Measurements from ENCODE around the gene MYO1D. TPM values are rescaled to one million over a fixed set of nuclear protein-coding genes. Genes with fewer than 3 reads are reported as not detected.

The MYO1D gene
- total RNA-seq, 1 donor from 2014 or later: 12.9 TPM

DNA sequence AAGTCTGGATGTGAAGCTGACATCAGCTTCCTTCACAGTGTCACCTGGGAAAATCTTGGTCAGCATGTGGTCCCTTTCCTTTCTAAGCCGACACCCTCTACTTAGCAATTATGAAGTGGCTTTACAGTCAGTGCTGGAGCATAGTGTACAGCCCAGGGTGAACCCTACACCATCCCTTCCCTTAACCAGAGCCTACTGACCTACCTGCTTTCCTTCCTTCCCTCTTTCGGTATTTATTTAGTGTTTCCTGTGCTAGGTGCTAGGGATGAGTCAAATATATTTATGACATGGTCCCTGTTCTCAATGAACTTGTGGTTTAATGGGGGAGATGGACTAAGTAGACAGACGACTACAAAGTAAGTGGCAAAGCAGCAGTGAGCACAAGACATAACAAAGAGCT lies 312.6 kb downstream of the MYO1D start:
- no peak for DNase-seq
- H3K36me3 Mint-ChIP-seq (ENCODE audit: low read depth): no peaks in the 10 kb centered on the region
- no peak overlapping the region for H3K4me3 Mint-ChIP-seq
- intact Hi-C loops (cut with micrococcal nuclease): no loop called here
- peak overlapping the region; percentile 10 for H3K27ac Mint-ChIP-seq
- H3K4me1 Mint-ChIP-seq: peaks cover 14% of the 10 kb centered on the region
- H3K9me3 Mint-ChIP-seq: no peaks in the 10 kb centered on the region
- no peaks in the 10 kb centered on the region for H3K27me3 Mint-ChIP-seq

DNA sequence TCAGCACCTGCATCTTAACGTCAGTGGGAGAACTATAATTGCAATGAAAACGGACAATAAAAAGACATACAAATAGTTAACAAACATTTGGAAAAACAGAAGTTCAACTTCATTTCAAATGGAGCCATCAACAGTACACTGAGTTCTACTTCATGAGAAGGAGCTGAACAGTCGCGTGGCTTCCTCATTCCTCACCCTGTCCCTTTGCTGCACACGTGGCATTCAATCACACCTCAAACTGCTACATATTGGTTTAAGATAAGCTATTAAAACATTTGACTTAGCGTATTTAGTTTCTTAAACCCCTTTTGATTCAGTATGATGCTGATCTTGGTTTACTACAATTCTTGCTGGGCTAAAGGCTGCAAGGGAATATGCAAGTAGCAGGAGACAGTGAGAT lies 313.3 kb downstream of the MYO1D start:
- H3K4me1 Mint-ChIP-seq: peaks cover 20% of the 10 kb centered on the region
- no peaks in the 10 kb centered on the region for H3K9me3 Mint-ChIP-seq
- no peak overlapping the region for H3K27ac Mint-ChIP-seq
- intact Hi-C loops (cut with micrococcal nuclease): no loop called here
- no peak overlapping the region for H3K4me3 Mint-ChIP-seq
- H3K36me3 Mint-ChIP-seq (ENCODE audit: low read depth): no peaks in the 10 kb centered on the region
- DNase-seq: no peak
- no peaks in the 10 kb centered on the region for H3K27me3 Mint-ChIP-seq

DNA sequence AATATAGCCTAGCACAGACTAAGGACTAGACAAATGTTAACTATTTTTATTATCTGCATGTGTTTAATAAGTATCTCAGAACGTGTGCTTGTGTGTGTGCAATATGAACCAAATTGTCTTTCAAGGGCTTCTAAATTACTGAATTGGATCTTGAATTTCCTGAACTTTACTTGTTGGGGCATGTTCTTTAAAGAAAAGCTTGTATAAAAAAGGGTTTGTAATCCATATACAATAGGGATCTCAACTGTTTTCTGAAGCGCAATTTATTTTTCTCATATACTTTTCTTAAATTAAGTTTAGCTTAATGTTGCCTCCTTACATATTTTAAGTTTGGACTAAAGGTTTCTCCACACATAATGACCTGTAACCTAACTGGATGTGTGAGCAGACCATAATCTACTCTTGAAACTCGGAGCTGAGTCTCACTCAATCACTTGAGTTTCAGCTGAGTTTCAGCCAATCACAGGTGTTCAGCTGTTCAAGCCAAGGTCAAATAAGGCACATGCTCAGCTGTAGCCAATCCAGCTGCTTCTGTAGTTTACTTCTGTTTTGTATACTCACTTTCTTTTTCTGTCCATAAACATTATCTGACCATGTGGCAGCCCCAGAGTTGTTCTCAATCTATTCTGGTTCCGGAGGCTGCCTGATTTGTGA lies 317.8 kb downstream of the MYO1D start:
- Mint-ChIP-seq H3K36me3 (ENCODE audit: low read depth) (no peaks in the 10 kb centered on the region), H3K4me1 (peaks cover 32% of the 10 kb centered on the region), H3K27ac (peak overlapping the region; percentile 15), H3K27me3 (no peaks in the 10 kb centered on the region), H3K4me3 (no peak overlapping the region), H3K9me3 (no peaks in the 10 kb centered on the region)
- no peak for DNase-seq
- intact Hi-C loops (cut with micrococcal nuclease): no loop called here

DNA sequence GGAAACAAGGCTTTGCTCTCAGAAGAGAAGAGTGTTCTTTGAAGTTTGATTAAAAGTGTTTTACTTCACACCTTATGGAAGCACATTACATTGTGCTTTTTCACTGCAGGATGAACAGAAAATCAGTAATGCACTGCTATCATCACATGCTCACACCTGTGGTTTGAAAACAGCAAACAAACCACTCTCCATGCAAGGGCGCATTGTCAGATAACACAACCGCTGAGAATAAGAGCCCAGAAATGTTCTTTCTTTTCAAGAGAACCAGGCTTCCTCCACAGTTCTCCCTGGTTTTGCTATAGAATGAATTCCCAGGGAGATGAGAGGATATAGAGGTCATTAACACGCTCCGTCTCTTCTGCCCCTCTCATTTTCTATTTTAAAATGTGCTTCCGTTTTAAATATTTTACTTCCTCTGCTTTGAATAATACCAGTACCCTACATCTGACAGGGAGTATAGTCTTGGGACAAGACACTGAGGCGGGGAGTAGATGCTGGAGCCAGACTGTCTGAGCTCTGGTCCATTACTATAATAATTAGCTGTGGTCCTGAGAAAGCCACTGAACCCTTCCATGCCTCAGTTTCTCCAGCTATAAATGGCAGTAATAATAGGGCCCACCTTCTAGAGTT lies 318.5 kb downstream of the MYO1D start:
- peak; percentile 66 for DNase-seq
- no peaks in the 10 kb centered on the region for H3K27me3 Mint-ChIP-seq
- H3K36me3 Mint-ChIP-seq (ENCODE audit: low read depth): no peaks in the 10 kb centered on the region
- H3K4me1 Mint-ChIP-seq: peaks cover 32% of the 10 kb centered on the region
- intact Hi-C loops (cut with micrococcal nuclease): no loop called here
- no peaks in the 10 kb centered on the region for H3K9me3 Mint-ChIP-seq
- H3K4me3 Mint-ChIP-seq: peak overlapping the region; percentile 2
- H3K27ac Mint-ChIP-seq: no peak overlapping the region

DNA sequence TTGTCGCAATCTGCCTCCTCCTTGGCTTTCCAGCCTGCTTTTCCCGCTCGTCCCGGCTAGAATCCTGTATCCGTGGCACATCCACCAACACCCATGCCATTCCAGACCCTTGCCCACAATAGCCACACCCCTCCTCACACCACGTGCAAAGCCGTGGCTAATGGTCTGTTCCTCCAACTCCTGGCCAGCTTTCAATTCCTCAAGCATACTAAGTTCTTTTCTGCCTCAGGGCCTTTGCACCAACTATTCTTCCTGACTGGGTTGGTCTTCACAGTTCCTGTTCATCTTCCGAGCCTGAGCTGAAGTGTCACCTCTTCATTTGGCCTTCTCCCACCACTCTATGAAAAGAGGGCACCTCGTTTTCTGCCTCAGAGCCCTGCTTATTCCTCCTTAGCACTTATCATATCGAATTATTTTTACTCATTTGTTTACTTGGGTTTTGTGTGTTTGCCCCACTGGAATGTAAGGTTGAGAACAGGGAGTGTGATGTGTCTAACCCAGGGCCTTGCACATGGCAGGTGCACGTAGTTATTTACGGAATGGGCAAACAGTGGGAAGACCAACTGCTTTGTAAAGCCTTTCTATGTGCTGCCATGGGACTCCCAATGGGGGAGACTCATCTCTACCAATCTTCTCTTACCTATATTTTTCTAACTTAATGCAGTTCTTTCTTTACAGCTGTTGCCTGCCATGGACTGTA lies 321.2 kb downstream of the MYO1D start:
- no peak for DNase-seq
- no peaks in the 10 kb centered on the region for H3K36me3 Mint-ChIP-seq (ENCODE audit: low read depth)
- H3K27ac Mint-ChIP-seq: no peak overlapping the region
- intact Hi-C loops (cut with micrococcal nuclease): no loop called here
- H3K4me1 Mint-ChIP-seq: peaks cover 56% of the 10 kb centered on the region
- H3K4me3 Mint-ChIP-seq: no peak overlapping the region
- no peaks in the 10 kb centered on the region for H3K9me3 Mint-ChIP-seq
- H3K27me3 Mint-ChIP-seq: no peaks in the 10 kb centered on the region

DNA sequence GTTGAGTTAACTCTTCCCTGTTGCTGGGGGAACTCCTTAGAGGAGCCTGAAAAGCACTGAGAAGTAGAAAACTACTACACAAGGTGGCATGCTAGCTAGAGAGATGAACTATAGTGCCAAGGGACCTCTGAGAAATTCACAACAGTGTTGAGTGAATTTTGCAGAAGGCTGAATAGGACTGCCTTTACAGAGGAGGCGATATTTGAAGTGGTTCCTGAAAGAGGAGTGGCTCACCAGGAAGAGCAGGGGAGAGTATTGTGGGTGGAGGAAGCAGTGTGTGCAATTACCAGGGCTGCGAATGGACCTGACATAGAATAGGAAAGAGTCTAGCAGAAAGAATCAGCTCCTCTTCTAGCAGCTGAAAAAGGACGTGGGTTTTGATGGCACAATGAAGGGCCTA lies 323.8 kb downstream of the MYO1D start:
- peaks cover 49% of the 10 kb centered on the region for H3K4me1 Mint-ChIP-seq
- peak; percentile 67 for DNase-seq
- H3K9me3 Mint-ChIP-seq: no peaks in the 10 kb centered on the region
- no peaks in the 10 kb centered on the region for H3K36me3 Mint-ChIP-seq (ENCODE audit: low read depth)
- no peaks in the 10 kb centered on the region for H3K27me3 Mint-ChIP-seq
- peak overlapping the region; percentile 11 for H3K27ac Mint-ChIP-seq
- intact Hi-C loops (cut with micrococcal nuclease): no loop called here
- peak overlapping the region; percentile 8 for H3K4me3 Mint-ChIP-seq

DNA sequence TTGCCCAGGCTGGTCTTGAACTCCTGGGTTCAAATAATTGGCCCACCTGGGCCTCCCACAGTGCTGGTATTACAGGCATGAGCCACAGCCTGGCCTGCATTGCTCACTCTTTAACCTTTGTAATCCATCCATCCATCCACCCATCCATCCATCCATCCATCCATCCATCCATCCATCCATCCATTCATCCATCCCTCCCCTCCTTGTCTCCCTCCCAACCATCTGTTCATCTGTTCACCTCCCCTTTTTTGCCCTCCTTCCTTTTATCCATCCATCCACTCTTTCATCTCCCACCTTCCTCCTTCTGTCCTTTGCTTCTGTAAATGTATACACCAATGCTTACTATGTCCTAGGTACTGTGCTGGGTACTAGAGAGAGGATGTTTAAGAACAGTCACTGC lies 324.6 kb downstream of the MYO1D start:
- peak overlapping the region; percentile 68 for H3K27ac Mint-ChIP-seq
- intact Hi-C loops (cut with micrococcal nuclease): no loop called here
- no peak overlapping the region for H3K4me3 Mint-ChIP-seq
- DNase-seq: no peak
- H3K27me3 Mint-ChIP-seq: no peaks in the 10 kb centered on the region
- no peaks in the 10 kb centered on the region for H3K9me3 Mint-ChIP-seq
- H3K36me3 Mint-ChIP-seq (ENCODE audit: low read depth): no peaks in the 10 kb centered on the region
- H3K4me1 Mint-ChIP-seq: peaks cover 45% of the 10 kb centered on the region

DNA sequence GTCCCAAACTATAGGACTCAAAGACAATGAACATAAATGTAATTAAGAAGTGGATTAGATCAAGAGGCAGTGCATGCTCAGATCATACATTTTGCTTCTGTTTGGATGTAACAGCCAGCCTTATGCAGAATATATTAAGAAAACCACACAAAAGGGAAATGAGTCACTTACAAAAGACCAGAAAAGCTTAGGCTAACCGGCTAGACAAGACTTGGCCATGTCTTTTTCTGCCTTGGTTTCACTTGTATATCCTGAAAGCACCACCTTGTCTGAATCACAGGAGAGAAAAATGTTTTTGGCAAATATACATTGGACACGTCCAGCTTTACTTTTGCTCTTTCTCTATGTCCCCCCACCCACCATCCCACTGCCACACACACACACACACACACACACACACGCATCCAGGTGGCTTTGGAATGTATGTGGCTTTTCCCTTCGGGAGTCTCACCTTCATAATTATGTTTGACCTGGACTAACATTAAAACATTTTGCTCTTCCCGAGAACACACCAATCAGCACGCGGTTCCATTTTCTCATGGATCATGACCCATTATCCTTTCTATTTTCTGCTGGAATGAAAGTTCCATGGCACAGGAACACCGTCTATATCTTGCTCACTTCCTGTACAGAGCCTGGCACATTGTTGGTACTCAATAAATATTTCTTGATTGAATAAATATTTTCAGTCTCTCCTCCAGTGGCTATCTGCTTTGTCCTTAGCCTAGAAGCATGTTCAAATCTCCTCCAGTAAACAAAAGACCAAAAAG lies 325.6 kb downstream of the MYO1D start:
- intact Hi-C loops (cut with micrococcal nuclease): loop anchor here (1.0 kb wide), 2 partner anchors 28 to 59 kb away; no protein-coding TSS in a partner anchor
- no peaks in the 10 kb centered on the region for H3K36me3 Mint-ChIP-seq (ENCODE audit: low read depth)
- H3K4me3 Mint-ChIP-seq: peak overlapping the region; percentile 18
- H3K27me3 Mint-ChIP-seq: no peaks in the 10 kb centered on the region
- H3K4me1 Mint-ChIP-seq: peaks cover 43% of the 10 kb centered on the region
- no peaks in the 10 kb centered on the region for H3K9me3 Mint-ChIP-seq
- peak overlapping the region; percentile 68 for H3K27ac Mint-ChIP-seq
- peak; percentile 76 for DNase-seq

DNA sequence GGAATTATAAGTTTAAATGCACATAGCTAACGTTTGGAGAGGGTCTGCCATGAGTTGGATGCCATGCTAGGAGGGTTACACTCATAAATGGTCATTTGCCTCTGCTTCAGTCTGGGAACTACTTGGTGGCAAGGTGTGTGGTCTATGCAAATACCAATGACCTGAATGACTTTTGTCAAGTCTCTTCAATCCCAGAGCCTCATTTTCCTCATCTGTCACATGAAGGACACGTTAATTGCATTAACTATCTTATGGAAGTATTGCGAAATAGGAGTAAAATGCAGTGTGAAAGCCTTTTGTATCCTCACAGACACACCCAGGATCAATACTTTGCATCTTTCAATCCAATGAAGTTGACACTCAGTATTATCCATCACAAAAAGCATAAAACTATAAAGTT lies 327.4 kb downstream of the MYO1D start:
- DNase-seq: no peak
- intact Hi-C loops (cut with micrococcal nuclease): no loop called here
- H3K27me3 Mint-ChIP-seq: peaks cover 5% of the 10 kb centered on the region
- H3K4me1 Mint-ChIP-seq: peaks cover 38% of the 10 kb centered on the region
- no peaks in the 10 kb centered on the region for H3K36me3 Mint-ChIP-seq (ENCODE audit: low read depth)
- H3K27ac Mint-ChIP-seq: no peak overlapping the region
- H3K9me3 Mint-ChIP-seq: no peaks in the 10 kb centered on the region
- no peak overlapping the region for H3K4me3 Mint-ChIP-seq

DNA sequence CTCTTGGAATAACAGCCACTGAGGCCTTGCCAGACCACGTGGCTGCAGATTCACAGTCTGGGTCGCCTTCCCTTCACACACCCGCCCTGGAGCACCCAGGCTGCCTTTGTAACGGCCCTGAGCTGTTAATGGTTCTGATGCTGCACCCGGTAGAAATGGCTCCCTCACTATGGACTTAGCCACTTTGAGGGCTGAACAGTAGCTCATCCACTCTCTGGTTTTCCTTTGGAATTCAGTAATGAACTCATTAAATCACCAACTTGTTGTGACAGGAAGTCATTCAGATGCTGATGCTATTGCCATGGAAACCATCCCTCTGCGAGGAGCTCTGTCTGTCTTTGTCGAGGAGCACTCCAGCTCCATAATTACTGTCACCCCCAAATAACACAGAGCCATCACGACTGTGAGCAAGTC lies 330.9 kb downstream of the MYO1D start:
- Mint-ChIP-seq H3K4me1 (peaks cover 9% of the 10 kb centered on the region), H3K36me3 (ENCODE audit: low read depth) (no peaks in the 10 kb centered on the region), H3K27ac (no peak overlapping the region)

DNA sequence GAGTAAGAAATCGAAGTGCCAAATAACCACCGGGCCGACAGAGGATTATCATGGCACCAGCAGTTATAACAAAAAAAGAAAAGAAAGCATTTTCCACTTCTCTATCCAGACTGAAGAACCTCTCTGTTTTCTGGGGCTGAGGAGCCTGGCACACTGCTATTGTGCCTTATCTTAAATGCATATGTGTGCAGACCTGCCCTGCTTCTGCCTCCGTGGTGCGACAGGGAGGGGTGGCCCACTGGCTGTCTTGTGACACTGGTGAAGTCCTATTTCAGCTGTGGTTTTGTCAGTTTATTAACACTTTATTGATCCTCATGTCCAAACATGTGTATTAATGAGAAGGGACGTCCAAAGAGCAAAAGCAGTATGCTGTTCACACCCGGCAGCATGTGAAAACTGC lies 334.7 kb downstream of the MYO1D start:
- Mint-ChIP-seq H3K4me3 (no peak overlapping the region), H3K4me1 (peaks cover 2% of the 10 kb centered on the region), H3K27ac (no peak overlapping the region), H3K27me3 (peaks cover 5% of the 10 kb centered on the region), H3K9me3 (peaks cover 3% of the 10 kb centered on the region), H3K36me3 (ENCODE audit: low read depth) (no peaks in the 10 kb centered on the region)
- intact Hi-C loops (cut with micrococcal nuclease): no loop called here
- no peak for DNase-seq

More for the DNA sequence above, 330.9 kb downstream of the MYO1D start:
- Mint-ChIP-seq H3K27me3 (peaks cover 5% of the 10 kb centered on the region), H3K4me3 (no peak overlapping the region), H3K9me3 (no peaks in the 10 kb centered on the region)
- peak; percentile 49 for DNase-seq
- intact Hi-C loops (cut with micrococcal nuclease): no loop called here

DNA sequence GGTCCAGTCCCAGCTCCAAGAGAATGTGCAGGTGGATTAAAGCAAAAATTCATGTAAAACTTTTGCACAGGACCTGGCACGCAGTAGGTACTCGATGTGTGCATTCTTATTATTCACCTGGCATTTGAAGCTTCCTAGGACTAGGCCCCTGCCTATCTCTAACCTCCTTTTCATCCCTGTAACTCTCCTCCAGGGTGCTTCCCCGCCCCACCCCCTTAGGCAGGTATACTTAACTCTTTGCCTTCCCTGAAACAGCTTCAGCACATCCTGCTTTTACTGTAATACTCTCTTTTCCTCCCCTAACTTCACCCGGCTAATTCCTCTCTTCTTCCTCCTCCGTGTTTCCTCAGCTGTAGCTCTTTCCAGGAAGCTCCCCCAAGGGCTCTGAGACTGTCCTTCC lies 335.3 kb downstream of the MYO1D start:
- DNase-seq: no peak
- no peaks in the 10 kb centered on the region for H3K36me3 Mint-ChIP-seq (ENCODE audit: low read depth)
- peaks cover 5% of the 10 kb centered on the region for H3K27me3 Mint-ChIP-seq
- H3K4me3 Mint-ChIP-seq: no peak overlapping the region
- H3K4me1 Mint-ChIP-seq: peaks cover 2% of the 10 kb centered on the region
- peaks cover 3% of the 10 kb centered on the region for H3K9me3 Mint-ChIP-seq
- intact Hi-C loops (cut with micrococcal nuclease): no loop called here
- H3K27ac Mint-ChIP-seq: no peak overlapping the region

DNA sequence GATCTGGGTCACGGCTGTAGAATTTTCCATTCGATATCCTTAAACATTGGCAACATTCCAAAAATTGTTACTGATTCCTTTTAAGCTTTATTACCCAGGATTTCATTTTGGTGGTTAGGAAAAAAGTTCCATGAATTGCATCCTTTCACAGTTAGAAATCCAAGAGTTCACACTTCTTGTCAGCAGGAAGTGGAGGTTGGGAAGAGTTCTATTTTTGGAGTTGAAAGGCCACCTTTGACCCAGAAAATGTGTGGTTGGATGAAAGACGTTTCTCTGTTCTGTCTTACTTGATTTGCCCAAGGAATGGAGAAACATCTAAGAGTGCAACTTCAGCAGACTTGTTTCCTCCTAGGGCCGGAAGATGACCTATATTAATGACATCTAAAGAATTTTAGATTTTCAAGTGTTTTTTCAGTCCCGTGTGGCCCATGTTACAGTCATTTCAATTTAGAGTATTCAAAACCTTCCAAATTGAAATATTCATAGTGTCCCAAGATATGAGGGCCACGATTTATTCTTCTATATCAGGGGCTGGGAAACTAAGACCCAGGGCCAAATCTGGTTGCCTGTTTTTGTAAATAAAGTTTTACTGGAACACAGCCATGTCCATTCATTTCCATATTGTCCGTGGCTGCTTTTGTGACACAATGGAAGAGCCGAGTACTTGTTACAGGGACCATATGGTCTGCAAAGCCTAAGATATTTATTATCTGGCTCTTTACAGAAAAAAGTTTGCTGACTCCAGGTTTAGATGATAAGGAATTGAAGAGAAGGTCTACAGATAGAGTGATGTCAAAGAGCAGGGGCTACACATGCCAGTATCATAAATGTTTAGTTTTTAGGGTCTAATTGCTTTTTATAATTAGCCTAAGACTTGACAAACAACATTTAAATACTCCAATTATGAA lies 339.9 kb downstream of the MYO1D start:
- DNase-seq: no peak
- Mint-ChIP-seq H3K27ac (no peak overlapping the region), H3K36me3 (ENCODE audit: low read depth) (peaks cover 2% of the 10 kb centered on the region), H3K27me3 (peaks cover 2% of the 10 kb centered on the region), H3K4me1 (peaks cover 8% of the 10 kb centered on the region), H3K9me3 (peaks cover 3% of the 10 kb centered on the region), H3K4me3 (no peak overlapping the region)
- intact Hi-C loops (cut with micrococcal nuclease): no loop called here

All from activated CD4-positive, alpha-beta T cell treated with anti-CD3 and anti-CD28 coated beads, Interleukin-2, amount 10 ng/mL, durations not matched to agents 24 days and 14 days (primary cell).